Osteocyte (in vitro differentiated cells): ENCODE measurements around the gene ITPKB. TPM values are rescaled to one million over a fixed set of nuclear protein-coding genes. Genes with fewer than 3 reads are reported as not detected.
"Not testable (repeated sequence)": the region's sequence is repeated elsewhere in the genome, so short reads cannot be mapped to it uniquely, and the experiment has no call there.

Experiments used
- DNase-seq: peaks from one replicate; pipeline ENCODE4 v3.0.0; 2021; ENCODE audit warnings: mixed read lengths; ENCODE audit not compliant: unreplicated experiment; ENCODE audit errors: extremely low spot score
- H3K27ac Mint-ChIP-seq: one replicate; pipeline ENCODE4 v1.8.0; 2021; ENCODE audit warnings: mild to moderate bottlenecking, mixed read lengths; ENCODE audit not compliant: unreplicated experiment
- H3K27me3 Mint-ChIP-seq: one replicate; pipeline ENCODE4 v1.8.0; 2021; ENCODE audit warnings: mixed read lengths; ENCODE audit not compliant: unreplicated experiment
- H3K36me3 Mint-ChIP-seq: one replicate; pipeline ENCODE4 v1.8.0; 2021; ENCODE audit warnings: mixed read lengths; ENCODE audit not compliant: unreplicated experiment
- H3K4me1 Mint-ChIP-seq: one replicate; pipeline ENCODE4 v1.8.0; 2021; ENCODE audit warnings: mixed read lengths; ENCODE audit not compliant: unreplicated experiment
- H3K4me3 Mint-ChIP-seq: one replicate; pipeline ENCODE4 v1.8.0; 2021; ENCODE audit warnings: mild to moderate bottlenecking, moderate library complexity, mixed read lengths; ENCODE audit not compliant: unreplicated experiment
- H3K9me3 Mint-ChIP-seq: one replicate; pipeline ENCODE4 v1.8.0; 2021; ENCODE audit warnings: mixed read lengths; ENCODE audit not compliant: unreplicated experiment
- CTCF ChIP-seq: fragments of 200-600 bp; sonication (generic); IDR thresholded peaks from 2 replicates; pipeline ENCODE4 v1.5.0; 2021; ENCODE audit warnings: antibody characterized with exemption, mild to moderate bottlenecking, moderate library complexity
- total RNA-seq: library from RNA; stranded (reverse); gene quantifications from 2 replicates; pipeline ENCODE4 v1.2.1, GENCODE V29; 2021

ITPKB gene
- total RNA-seq, 1 donor from 2014 or later, result 28.3 TPM

GRCh38 chr1:226602186-226603021, 136.7 kb downstream of the ITPKB start:
- H3K4me1 Mint-ChIP-seq, result peaks cover 41% of the 10 kb centered on the region
- no peaks in the 10 kb centered on the region for H3K9me3 Mint-ChIP-seq
- no peak for DNase-seq
- peak overlapping the region; percentile 82 for H3K27ac Mint-ChIP-seq
- peaks cover 25% of the 10 kb centered on the region for H3K27me3 Mint-ChIP-seq
- H3K4me3 Mint-ChIP-seq, result peak overlapping the region; percentile 3
- TF ChIP-seq CTCF, result no peak
- no peaks in the 10 kb centered on the region for H3K36me3 Mint-ChIP-seq

DNA sequence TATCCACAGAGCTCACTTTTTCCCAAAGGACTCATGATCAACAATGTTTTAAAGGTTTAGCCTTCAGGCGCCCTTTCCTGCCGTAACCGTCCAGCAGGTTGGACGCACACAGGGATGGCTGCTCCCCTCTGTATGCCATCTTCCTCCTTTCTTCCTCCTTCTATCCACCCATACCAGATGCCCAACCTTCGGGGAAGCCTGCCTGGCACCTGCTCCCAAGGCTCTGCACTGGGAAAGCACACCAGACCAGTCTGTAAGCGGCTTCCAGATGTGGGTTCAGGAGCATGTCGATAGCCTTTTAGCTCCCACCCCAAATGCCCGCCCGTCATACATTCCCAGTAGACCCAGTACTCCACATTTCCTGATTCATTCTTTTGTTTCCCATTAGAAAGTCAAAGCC, 137.6 kb downstream of the ITPKB start:
- no peak for DNase-seq
- Mint-ChIP-seq H3K4me3 (no peak overlapping the region), H3K27ac (no peak overlapping the region), H3K9me3 (no peaks in the 10 kb centered on the region), H3K36me3 (no peaks in the 10 kb centered on the region), H3K4me1 (peaks cover 41% of the 10 kb centered on the region), H3K27me3 (peaks cover 27% of the 10 kb centered on the region)
- TF ChIP-seq CTCF, result no peak

DNA sequence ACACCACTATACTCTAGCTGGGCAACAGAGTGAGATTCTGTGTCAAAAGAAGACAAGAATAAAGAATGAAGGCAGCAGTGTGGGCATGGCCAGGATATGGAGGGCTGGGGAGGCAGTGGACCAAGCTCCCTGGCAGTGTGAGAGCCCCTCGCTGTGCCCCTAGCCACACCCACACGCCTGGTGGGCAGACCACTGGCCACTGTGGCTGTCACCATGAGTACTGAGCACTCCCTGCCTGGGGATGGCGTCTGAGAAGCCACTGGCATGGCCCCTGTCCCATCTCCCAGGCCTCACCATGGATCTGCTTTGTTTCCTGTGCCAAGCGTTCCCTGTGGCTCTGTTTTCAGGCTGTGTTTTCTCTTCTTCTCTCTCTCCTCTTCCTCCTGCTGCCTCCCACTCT, 138.8 kb downstream of the ITPKB start:
- Mint-ChIP-seq H3K4me3 (no peak overlapping the region), H3K27me3 (peaks cover 27% of the 10 kb centered on the region), H3K9me3 (peaks cover 7% of the 10 kb centered on the region), H3K4me1 (peaks cover 41% of the 10 kb centered on the region), H3K27ac (no peak overlapping the region), H3K36me3 (no peaks in the 10 kb centered on the region)
- no peak for DNase-seq
- no peak for TF ChIP-seq CTCF

DNA sequence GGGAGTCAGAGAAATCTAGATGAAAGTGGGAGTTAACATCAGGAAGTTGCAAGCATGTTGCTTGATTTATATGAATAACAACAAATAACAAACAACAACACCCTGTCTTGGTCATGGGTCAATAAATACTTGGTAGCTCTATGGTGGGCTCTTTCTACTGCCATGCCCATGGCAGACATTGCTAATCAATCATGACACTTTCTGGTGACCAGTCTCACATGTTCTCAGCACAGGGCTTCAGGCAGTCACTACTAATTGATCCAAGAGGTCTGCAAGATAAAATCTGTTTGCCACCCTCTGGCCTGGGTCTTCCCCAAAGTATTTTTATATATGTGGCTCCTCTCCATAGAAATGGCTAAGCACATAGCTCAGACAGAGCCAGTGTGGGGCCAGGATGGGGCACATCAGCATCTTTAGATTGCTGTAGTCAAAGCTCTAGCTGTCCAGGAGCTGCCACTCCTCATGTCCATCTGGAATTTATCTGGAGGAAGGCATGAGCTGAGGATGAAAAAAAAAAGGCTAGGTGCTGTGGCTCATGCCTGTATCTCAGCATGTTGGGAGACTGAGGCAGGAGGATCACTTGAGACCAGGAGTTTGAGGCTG, 139.3 kb downstream of the ITPKB start:
- Mint-ChIP-seq H3K27me3 (peaks cover 27% of the 10 kb centered on the region), H3K4me3 (no peak overlapping the region), H3K4me1 (peaks cover 36% of the 10 kb centered on the region), H3K9me3 (peaks cover 7% of the 10 kb centered on the region), H3K27ac (no peak overlapping the region), H3K36me3 (no peaks in the 10 kb centered on the region)
- no peak for DNase-seq
- TF ChIP-seq CTCF, result no peak

DNA sequence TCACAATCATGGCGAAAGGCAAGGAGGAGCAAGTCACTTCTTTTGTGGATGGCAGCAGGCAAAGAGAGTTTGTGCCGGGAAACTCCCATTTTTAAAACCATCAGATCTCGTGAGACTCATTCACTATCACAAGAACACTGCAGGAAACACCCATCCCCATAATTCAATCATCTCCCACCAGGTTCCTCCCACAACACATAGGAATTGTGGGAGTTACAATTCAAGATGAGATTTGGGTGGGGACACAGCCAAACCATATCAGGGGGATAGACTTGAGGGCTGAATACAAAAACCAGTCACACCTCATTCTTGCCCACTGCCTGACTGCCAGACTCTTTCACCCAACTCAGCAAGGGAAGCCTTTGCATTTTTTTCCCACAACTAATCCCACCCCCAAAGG, 140.1 kb downstream of the ITPKB start:
- H3K27ac Mint-ChIP-seq, H3K36me3 Mint-ChIP-seq, DNase-seq, H3K4me3 Mint-ChIP-seq, H3K9me3 Mint-ChIP-seq: not testable (repeated sequence)
- Mint-ChIP-seq H3K4me1 (peaks cover 28% of the 10 kb centered on the region), H3K27me3 (peaks cover 32% of the 10 kb centered on the region)
